Right atrium auricular region (tissue), 2 donors: ENCODE results near the gene KIF16B. TPM values are rescaled to one million over a fixed set of nuclear protein-coding genes. Genes with fewer than 3 reads are reported as not detected.

Source experiments
- DNase-seq: peaks from one replicate; pipeline ENCODE4 v3.0.0-alpha.2; 2019; ENCODE audit warnings: low spot score
- H3K27ac ChIP-seq, 2 donors: fragments of 200-600 bp; sonication (generic); 1 replicate in 1 of 2; 2 replicates in 1 of 2; pipeline ENCODE4 v1.5.1; 2016 to 2019
- H3K27me3 ChIP-seq, 2 donors: fragments of 200-600 bp; sonication (generic); one replicate each; pipeline versions ENCODE4 v1.5.1 to v1.6.0; 2017 to 2019
- H3K36me3 ChIP-seq: fragments of 200-600 bp; sonication (generic); one replicate; pipeline ENCODE4 v1.5.1; 2016
- H3K4me1 ChIP-seq, 2 donors: fragments of 200-600 bp; sonication (generic); one replicate each; pipeline versions ENCODE4 v1.5.1 to v1.6.0; 2017 to 2019
- H3K4me3 ChIP-seq, 2 donors: fragments of 200-600 bp; sonication (generic); 1 replicate in 1 of 2; 2 replicates in 1 of 2; pipeline ENCODE4 v1.5.1; 2017 to 2019; ENCODE audit warnings: mild to moderate bottlenecking in 1 of 2, moderate library complexity in 1 of 2
- H3K9me3 ChIP-seq, 2 donors: fragments of 200-600 bp; sonication (generic); one replicate each; pipeline ENCODE4 v1.5.1; 2019
- CTCF ChIP-seq, 2 donors: fragments of 200-600 bp; sonication (generic); IDR thresholded peaks; one replicate each; pipeline ENCODE4 v1.5.1; 2019; ENCODE audit warnings: antibody characterized with exemption in 2 of 2
- total RNA-seq, 2 donors: library from RNA; depleted of rRNA; stranded (reverse); fragments of >200 nt; gene quantifications; one replicate each; pipeline ENCODE4 v1.1.0, GENCODE V29; 2016

Gene KIF16B
- total RNA-seq, 2 donors from 2014 or later: 11.2 to 23.0 TPM

DNA sequence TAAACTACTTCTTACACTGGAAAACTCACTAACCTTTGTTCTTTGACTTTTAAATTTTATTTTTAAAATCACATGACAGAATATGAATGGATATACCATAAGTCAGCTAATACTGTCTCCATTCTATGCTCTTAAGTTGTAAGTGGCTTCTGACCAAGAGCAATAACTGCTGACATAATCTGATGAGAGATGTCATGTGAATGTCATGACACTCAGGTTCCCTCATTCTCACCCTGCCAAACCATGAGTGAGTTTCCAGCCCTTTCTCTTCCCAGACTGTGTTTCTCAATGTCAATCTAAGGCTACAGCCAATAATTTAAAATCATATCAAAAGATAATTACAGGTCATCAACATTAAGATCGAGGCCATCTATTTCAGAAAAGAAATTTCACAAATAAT is 39.7 kb downstream of the KIF16B start:
- Histone ChIP-seq H3K27me3 (no peaks in the 10 kb centered on the region), H3K27ac (no peak overlapping the region)

GRCh38 chr20:16531485-16531884 is 41.8 kb downstream of the KIF16B start:
- H3K27ac ChIP-seq: no peak overlapping the region
- no peaks in the 10 kb centered on the region for H3K36me3 ChIP-seq
- no peaks in the 10 kb centered on the region for H3K27me3 ChIP-seq
- H3K9me3 ChIP-seq: no peaks in the 10 kb centered on the region
- H3K4me1 ChIP-seq: no peaks in the 10 kb centered on the region
- no peak for DNase-seq
- H3K4me3 ChIP-seq: no peak overlapping the region
- TF ChIP-seq CTCF (IDR thresholded peaks at IDR 0.05): no peak

More for the DNA sequence above, 39.7 kb downstream of the KIF16B start:
- H3K4me1 ChIP-seq: no peaks in the 10 kb centered on the region
- DNase-seq: no peak
- H3K36me3 ChIP-seq: no peaks in the 10 kb centered on the region
- TF ChIP-seq CTCF (IDR thresholded peaks at IDR 0.05): no peak
- no peak overlapping the region for H3K4me3 ChIP-seq
- no peaks in the 10 kb centered on the region for H3K9me3 ChIP-seq

- no peak overlapping the region for H3K27ac ChIP-seq
- no peaks in the 10 kb centered on the region for H3K4me1 ChIP-seq
- DNase-seq: no peak
- no peaks in the 10 kb centered on the region for H3K36me3 ChIP-seq
- no peaks in the 10 kb centered on the region for H3K9me3 ChIP-seq
- no peak overlapping the region for H3K4me3 ChIP-seq
- TF ChIP-seq CTCF (IDR thresholded peaks at IDR 0.05): no peak
- no peaks in the 10 kb centered on the region for H3K27me3 ChIP-seq
Measured at GRCh38 chr20:16530201-16530681, 43.0 kb downstream of the KIF16B start.

- Histone ChIP-seq H3K36me3 (no peaks in the 10 kb centered on the region), H3K27ac (no peak overlapping the region), H3K27me3 (no peaks in the 10 kb centered on the region)
Measured at GRCh38 chr20:16528078-16528477, 45.2 kb downstream of the KIF16B start.

DNA sequence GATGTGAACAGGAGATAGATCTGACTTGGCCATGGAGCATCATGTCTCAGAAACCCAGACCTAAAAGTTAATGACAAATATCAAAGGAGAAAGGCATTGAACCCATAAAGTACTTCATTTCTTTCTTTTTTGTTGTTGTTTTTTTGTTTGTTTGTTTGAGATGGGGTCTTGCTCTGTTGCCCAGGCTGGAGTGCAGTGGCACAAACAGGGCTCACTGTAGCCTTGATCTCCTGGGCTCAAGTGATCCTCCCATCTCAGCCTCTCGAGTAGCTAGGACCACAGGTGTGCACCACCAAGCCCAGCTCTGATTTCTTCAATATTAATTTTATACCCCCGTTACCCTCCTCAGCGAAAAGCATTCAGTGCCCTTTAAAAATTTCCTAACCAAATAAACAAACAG is 45.8 kb downstream of the KIF16B start:
- TF ChIP-seq CTCF (IDR thresholded peaks at IDR 0.05): no peak
- H3K4me3 ChIP-seq: no peak overlapping the region
- H3K27me3 ChIP-seq: no peaks in the 10 kb centered on the region
- H3K27ac ChIP-seq: no peak overlapping the region
- H3K36me3 ChIP-seq: no peaks in the 10 kb centered on the region
- H3K9me3 ChIP-seq: no peaks in the 10 kb centered on the region
- H3K4me1 ChIP-seq: no peaks in the 10 kb centered on the region
- DNase-seq: no peak

More at GRCh38 chr20:16528078-16528477, 45.2 kb downstream of the KIF16B start:
- no peaks in the 10 kb centered on the region for H3K4me1 ChIP-seq
- H3K4me3 ChIP-seq: no peak overlapping the region
- no peak for DNase-seq
- H3K9me3 ChIP-seq: no peaks in the 10 kb centered on the region
- TF ChIP-seq CTCF (IDR thresholded peaks at IDR 0.05): no peak
